GM12875 (cell line): ENCODE results near the gene ADK.
A peak's percentile ranks its signal among the peaks of the same experiment; 100 is the strongest.

Experiments used
- H3K4me3 ChIP-seq: one replicate; pipeline ENCODE4 v1.5.1; 2011; ENCODE audit warnings: low read depth, low read length, control low read depth
- TF ChIP-seq, protein P1 (sequence below): IDR thresholded peaks from 2 replicates; pipeline ENCODE4 v1.5.1; 2011; ENCODE audit warnings: low read depth, mild to moderate bottlenecking, control low read depth, inconsistent platforms, low read length, moderate library complexity, borderline replicate concordance; ENCODE audit not compliant: insufficient read depth

The ADK gene

DNA sequence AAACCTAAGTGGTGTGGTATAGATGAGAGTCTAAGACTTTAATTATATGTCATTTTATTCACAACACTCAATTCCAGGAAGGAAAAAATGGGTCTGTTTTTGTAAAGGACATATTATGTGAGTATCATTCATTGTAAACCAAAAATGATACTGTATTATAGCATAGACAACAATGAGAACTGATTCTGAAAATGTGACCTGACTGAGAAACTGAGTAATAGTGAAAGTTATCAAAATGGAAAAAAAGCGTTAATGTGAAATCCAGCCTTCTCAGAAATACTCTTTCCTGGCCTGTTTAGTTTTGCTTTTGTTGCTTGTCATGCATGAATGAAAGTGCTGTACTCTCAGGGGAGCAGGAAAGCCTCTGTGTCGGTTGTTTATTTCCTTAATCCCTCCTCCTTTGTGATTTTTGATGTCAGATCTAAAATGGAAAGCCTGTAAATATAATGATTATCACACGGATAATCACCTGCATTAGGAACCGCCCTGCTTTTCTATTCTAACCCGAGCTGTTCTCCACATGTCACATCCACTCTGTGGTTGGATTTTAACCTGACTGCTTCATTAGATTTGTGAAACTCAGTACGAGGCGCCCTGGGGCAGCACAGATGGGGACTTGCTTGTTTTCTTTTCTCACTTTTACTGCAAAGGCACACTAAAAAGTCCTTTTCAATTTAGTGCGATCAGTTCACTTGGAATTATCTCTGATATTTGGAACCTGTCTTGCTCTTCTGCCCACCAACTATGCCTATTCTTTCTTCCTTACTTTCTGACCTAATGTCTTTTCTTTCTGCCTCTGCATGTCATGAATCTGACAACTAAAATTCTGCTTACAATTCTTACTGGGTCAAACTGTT is 434.4 kb downstream of the ADK start:
- H3K4me3 ChIP-seq, result peak overlapping the region; percentile 44
- TF ChIP-seq, protein P1, sequence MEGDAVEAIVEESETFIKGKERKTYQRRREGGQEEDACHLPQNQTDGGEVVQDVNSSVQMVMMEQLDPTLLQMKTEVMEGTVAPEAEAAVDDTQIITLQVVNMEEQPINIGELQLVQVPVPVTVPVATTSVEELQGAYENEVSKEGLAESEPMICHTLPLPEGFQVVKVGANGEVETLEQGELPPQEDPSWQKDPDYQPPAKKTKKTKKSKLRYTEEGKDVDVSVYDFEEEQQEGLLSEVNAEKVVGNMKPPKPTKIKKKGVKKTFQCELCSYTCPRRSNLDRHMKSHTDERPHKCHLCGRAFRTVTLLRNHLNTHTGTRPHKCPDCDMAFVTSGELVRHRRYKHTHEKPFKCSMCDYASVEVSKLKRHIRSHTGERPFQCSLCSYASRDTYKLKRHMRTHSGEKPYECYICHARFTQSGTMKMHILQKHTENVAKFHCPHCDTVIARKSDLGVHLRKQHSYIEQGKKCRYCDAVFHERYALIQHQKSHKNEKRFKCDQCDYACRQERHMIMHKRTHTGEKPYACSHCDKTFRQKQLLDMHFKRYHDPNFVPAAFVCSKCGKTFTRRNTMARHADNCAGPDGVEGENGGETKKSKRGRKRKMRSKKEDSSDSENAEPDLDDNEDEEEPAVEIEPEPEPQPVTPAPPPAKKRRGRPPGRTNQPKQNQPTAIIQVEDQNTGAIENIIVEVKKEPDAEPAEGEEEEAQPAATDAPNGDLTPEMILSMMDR, result no peak

DNA sequence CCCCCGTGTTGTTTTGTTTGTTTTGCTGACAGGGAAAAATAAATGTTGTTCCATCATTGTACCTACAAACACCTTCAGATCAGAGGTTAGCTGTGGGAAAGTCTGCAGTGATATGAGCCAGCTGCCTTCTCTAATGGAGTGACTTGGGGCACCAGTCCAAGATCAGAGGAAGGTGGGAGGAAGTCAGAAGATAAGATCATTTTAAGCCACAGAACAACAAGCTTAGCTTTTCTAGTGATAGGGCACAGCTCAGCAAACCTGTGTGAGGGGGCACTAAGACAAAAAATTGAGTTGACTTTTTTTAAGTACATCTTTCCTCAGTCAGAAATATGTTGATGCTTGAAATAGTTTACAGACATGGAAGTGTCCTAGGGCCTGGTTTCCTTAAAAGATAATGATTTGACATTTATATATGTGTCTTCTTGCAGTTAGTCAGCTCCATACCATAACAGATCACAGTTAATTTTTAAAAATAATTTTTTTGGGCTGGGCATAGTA is 435.1 kb downstream of the ADK start:
- H3K4me3 ChIP-seq, result peak overlapping the region; percentile 44
- TF ChIP-seq, protein P1, result no peak

DNA sequence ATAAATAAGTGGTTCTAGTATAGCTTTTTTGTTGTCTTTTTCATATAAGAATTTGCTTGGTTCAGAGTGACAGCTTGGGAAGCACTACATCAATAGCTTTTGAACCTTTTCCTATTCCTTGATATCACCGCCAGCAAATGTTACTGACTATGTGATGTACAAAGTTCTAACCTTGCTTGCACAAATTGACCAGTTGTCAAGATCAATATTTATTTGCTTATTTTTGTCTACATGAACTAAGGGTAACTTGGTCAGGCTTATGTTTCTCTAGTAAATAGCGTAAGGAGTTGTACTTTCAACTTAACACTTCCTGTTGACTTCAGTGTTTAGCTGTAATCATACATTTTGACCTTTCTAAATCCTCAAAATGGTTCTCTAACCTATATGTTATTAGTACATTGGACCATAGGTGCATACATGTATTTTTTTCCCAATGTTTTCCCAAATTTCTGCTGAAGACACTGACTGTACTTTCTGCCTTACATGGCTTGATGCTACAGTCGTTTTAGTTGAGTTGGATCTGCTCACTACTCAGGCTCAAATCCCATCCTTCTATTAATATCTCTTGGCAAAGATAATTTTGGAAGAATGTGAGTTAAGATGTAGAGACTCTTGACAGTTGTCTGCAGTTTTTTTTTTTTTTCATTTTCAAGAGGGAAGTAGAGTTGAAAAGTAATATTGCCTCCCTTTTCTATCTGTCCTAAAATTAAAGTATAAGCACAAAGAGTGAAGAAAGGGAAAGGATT is 436.3 kb downstream of the ADK start:
- no peak overlapping the region for H3K4me3 ChIP-seq
- TF ChIP-seq, protein P1, result no peak

DNA sequence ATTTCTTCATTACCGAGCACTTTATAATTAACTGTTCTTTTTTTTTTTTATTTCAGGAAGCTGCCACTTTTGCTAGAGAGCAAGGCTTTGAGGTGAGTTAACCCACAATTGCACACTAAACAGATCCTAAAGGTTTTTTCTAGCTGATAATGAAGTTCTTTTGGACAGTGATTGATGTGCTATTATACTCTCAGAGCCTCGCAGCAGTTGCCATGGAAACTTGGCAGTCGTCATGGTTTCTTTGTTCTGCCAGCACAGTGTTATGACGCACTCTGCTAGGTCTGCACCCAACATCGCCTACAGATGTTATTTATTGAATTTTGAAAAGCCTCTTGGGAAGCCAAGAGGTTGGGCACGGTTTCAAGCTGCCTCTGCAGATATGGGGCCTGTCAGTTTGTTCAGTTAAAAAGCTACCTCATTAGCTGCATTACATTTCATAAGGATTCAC is 438.2 kb downstream of the ADK start:
- no peak overlapping the region for H3K4me3 ChIP-seq
- TF ChIP-seq, protein P1, result no peak

DNA sequence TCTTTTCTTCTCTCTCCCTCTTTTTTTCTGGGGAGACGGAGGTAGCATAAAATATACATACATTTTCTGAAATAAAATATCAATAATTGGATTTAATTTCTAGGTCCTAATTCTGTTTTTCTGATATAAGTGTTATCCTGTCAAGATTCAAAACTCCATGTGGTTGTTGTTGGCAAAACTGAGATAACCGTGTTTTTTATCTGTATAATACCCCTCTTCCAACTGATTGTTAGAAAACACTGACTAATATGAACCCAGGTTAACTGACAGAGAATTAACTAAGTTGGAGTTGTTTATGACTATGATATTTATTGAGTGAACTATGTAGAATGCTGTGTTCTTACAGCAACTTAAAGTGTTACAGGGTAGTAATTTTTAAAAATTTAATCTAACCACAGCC is 438.8 kb downstream of the ADK start:
- TF ChIP-seq, protein P1, result no peak
- H3K4me3 ChIP-seq, result no peak overlapping the region

DNA sequence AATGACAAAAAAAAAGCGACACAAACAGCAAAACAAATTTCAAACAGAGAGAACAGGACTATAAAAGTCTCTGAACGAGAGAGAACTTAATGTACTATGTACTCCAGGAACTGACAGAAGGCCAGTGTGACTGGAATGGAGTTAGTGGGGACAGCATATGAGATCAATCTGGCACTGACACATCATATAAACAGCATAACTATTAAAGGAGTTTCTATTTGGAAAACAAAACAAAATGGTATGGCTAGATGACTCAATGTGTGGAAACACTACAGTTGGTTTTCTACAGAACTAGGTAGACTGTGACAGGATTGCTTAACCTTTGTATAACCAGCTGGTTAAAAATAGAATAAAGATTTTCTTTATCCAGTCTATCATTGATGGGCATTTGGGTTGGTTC is 442.4 kb downstream of the ADK start:
- H3K4me3 ChIP-seq, result no peak overlapping the region
- TF ChIP-seq, protein P1, result no peak
